Measurements from ENCODE around the gene YWHAG.
"Not testable (repeated sequence)": the region's sequence is repeated elsewhere in the genome, so short reads cannot be mapped to it uniquely, and the experiment has no call there.

The YWHAG gene

DNA sequence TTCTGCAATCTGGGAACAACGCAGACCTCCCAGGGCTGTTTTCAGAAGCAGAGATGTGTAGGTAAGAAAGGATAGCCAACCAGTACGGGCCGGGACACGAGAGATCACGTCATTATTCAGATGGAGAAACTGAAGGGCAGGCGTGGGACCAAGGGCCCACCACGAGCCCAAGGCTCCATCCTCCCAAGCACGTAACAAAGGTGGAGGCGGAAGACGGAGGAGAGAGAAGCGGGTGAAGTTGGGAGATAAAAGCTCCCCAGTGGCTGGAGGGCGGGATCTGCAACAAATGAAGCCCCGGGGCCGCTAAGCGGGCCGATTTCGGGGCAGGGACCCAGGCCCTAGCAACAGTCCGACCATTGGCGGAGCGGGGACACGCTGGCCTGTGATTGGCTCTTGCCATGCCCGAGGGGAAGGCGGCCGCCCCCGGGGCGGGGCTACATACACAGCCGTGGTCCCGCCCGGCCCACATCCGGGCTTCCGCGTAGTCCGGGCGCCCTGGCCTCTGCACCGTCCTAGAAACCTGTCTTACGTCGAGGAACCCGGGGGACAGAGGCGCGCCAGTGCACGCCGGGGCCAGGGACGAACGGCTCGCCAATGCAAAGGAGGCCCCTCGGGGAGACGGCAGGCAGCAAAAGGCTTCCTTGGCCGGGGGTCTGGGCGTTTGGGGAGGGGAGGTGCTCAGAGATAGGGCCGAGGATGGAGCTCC, 40.9 kb downstream of the YWHAG start:
- peak; percentile 88 for DNase-seq

DNA sequence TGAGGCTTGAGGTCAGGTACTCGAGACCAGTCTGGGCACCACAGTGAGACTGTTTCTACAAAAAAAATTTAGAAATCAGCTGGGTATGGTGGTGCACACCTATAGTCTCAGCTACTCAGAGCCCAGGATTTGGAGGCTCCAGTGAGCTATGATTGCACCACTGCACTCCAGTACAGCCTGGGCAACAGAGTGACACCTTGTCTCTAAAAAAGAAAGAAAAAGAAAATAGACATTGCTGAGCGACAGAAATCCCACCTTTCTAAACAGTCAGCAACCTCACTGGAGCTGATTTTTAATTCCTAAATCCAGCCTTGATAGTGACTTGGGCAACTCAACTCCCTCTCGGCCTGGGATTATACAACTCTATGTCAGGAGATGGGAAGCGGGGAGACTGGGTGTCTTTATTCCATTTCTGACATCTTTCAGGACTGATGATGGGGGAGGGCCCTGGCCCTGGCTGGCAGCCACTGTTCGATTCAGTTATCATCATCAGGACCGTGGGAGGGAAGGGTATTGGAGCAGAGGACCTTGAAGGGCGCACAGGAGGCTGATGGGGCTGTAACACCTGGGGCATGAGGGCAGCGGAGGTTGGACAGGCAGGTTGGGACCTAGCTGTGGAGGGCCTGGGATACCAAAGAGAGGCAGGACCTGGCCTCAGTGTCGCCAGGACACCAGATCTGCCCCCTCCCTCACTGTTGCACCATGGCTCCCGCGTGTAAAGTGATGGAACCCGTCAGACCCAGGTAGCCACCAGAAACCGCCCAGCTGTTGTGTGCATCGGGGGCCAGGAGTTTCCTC, 41.6 kb downstream of the YWHAG start:
- DNase-seq, result no peak

DNA sequence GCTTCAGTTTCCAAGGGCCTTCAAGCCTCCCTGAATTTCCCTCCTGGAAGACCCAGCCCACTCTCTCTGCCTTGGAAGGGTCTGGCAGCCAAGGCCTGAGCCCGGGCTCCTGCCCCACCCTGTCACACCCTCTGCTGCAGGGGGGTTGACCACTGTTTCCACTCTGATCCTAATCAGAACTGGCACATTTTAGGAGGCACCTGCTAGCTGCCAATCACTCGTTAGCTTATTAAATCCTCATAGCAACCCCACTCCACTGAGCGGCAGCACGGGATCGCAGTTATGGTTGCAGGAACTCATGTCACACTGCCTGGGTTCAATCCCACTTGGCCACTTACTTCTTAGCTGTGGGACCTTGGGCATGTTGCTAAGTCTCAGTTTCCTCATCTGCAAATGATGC, 43.4 kb downstream of the YWHAG start:
- DNase-seq, result no peak

DNA sequence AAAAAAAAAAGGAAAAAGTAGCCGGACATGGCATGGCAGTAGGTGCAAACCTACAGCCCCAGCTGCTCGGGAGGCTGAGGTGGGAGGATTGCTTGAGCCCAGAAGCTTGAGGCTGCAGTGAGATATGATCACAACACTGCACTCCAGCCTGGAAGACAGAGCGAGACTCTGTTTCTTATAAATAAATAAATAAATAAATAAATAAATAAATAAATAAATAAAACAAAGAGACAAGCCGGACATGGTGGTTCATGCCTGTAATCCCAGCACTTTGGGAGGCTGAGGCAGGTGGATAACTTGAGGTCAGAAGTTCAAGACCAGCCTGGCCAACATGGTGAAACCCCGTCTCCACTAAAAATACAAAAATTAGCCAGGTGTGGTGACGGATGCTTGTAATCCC, 44.1 kb downstream of the YWHAG start:
- DNase-seq, result not testable (repeated sequence)

DNA sequence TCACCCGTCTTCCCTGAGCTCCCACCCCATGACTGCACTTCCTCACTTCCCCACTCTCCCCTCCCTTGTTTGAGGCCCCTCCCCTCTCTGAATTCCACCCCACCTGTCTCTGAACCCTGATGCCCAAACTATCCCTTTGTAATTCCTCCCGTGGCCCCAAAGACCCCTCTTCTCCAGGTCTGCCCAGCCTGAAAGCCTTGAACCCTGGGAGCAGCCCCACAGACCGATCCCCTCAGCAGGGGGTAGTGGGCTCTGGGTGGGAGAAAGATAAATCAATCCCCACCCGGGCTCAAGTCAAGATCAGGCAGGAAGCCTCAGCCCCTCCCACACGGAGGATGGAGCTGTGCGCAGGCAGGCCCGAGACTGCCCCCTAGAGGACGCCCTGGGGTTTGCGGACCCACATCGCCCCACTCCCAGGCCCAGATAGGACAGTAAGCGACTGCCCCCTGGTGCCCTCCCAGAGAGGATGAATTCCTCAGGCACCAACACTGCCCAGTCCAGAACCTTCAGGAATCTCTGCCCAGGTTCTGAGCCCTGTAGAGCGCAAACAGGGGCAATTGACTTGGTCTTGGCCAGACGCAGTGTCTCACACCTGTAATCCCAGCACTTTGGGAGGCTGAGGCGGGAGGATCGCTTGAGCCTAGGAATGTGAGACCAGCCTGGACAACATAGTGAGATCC, 44.6 kb downstream of the YWHAG start:
- DNase-seq, result peak; percentile 48

DNA sequence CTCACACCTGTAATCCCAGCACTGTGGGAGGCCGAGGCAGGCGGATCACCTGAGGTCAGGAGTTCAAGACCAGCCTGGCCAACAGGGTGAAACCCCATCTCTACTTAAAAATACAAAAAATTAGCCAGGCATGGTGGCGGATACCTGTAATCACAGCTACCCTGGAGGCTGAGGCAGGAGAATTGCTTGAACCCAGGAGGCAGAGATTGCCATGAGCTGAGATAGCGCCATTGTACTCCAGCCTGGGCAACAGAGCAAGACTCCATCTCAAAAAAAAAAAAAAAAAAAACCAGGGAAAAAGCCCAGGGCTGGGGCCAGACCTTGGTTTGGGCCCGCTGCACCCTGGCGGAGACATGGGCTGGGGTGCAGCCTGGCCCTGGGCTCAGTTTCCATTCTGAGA, 47.0 kb downstream of the YWHAG start:
- not testable (repeated sequence) for DNase-seq

DNA sequence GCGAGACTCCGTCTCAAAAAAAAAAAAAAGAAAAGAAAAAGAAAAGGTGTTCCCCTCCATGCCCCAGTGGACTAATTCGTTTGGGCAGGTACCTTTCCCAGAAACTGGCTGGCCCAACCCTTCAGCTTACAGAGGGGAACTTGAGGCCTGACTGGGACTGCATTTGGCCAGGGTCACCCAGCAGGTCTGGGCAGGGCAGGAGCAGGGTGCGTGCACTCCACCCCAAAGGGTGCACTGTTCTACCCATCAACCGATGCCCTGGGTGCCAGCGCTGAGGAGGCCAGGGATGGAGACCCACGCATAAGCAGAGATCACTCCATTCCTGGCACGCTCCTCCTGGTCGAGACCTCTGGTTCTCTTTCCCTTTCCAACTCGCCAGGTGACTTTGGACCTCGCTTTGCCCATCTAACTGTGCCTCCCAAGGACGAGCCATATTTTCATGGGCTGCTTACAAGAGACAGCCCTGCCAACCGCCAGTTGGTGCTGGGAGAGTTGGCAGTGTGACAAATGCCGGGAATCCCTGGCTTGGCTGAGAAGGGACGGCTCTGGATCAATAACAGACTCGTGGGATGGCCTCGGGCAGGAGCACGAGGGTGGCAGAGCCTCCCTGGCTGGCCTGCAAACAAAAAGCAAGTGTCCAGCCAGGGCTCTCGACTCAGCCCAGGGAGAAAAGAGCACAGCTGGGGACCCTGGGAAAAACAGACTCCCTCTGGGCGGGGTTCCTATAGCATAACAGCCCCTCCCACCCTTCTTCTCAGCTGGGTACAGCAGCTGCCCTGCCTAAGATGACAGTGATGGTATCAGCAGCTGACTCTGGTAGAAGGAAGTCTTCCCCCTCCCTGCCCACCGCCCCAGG, 48.5 kb downstream of the YWHAG start:
- DNase-seq, result peak; percentile 47

DNA sequence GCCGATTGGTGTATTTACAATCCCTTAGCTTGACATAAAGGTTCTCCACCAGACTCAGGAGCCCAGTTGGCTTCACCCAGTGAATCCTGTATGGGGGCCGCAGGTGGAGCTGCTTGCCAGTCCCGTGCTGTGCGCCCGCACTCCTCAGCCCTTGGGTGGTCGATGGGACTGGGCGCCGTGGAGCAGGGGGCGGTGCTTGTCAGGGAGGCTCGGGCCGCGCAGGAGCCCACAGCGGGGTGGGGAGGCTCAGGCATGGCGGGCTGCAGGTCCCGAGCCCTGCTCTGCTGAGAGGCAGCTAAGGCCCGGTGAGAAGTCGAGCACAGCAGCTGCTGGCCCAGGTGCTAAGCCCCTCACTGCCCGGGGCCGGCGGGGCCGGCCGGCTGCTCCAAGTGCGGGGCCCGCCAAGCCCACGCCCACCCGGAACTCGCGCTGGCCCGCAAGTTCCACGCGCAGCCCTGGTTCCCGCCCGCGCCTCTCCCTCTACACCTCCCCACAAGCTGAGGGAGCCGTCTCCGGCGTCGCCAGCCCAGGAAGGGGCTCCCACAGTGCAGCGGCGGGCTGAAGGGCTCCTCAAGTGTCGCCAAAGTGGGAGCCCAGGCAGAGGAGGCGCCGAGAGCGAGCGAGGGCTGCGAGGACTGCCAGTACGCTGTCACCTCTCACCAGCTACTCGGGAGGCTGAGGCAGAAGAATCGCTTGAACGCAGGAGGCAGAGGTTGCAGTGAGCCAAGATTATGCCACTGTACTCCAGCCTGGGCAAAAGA, 49.3 kb downstream of the YWHAG start:
- DNase-seq, result not testable (repeated sequence)

DNA sequence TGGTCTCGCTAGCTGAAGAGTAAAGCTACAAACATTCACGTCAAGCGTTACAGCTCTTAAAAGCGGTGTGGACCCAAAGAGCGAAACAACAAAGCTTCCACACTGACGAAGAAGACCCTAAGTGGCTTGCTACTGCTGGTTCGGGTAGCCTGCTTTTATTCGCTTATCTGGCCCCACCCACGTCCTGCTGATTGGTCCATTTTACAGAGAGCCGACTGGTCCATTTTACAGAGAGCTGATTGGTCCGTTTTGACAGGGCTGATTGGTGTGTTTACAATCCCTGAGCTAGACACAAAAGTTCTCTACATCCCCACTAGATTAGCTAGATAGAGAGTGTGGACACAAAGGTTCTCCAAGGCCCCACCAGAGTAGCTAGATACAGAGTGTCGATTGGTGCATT, 49.9 kb downstream of the YWHAG start:
- DNase-seq, result not testable (repeated sequence)

DNA sequence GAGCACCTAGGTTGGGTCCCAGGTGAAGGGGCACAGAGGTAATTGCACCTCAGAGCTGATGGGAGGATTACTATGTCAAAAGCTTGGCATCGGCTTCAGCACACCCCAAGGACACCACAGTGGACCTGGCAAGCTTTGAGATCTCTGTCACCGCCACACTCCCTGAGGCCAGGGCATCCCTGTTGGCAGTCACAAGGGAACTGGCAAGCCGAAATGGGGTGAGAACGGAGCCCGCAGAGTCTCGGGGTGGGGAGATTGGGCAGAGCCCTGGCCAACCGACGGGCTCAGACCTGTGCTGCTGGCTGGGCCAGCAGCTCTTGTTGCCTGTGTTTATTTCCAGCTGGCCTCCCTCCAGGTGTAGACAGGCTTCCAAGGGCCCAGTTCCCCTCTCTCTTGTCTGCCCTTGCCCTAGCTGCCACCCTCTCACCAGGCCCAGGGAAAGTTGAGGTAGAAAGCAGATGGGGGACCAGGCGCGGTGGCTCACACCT, 53.9 kb downstream of the YWHAG start:
- no peak for DNase-seq

DNA sequence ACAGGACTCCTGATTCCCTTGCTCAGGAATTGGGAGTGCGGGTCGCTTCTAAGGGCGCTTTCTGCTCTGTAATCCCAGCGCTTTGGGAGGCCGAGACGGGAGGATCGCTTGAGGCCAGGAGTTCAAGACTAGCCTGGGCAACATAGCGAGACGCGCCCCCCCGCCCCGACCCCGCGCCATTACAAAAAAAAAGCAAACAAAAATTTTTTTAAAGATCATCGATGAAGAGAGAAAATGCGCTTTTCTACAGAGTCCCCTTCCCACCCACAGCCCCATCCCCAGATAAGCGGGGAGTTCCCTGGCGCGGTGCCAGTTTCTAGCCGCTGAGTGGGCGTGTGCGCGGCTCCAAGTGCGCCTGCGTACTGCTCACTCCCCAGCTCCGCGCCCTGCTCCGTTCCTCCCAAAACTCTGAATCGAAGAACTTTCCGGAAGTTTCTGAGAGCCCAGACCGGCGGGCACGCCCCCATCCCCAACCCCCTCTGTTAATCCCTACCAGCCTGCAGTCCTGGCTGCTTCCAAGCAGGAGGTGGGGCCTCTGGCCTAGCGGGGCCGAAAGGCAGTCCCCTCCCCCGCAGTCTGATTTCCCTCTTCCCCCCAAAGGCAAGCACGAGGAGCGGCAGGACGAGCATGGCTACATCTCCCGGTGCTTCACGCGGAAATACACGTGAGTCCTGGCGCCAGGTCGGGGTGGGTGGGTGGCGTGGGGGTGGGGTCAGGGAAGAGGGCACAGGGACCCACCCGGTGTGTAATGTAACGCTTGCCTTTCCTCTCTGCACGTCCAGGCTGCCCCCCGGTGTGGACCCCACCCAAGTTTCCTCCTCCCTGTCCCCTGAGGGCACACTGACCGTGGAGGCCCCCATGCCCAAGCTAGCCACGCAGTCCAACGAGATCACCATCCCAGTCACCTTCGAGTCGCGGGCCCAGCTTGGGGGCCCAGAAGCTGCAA, 55.3 kb downstream of the YWHAG start:
- DNase-seq, result peak; percentile 53

DNA sequence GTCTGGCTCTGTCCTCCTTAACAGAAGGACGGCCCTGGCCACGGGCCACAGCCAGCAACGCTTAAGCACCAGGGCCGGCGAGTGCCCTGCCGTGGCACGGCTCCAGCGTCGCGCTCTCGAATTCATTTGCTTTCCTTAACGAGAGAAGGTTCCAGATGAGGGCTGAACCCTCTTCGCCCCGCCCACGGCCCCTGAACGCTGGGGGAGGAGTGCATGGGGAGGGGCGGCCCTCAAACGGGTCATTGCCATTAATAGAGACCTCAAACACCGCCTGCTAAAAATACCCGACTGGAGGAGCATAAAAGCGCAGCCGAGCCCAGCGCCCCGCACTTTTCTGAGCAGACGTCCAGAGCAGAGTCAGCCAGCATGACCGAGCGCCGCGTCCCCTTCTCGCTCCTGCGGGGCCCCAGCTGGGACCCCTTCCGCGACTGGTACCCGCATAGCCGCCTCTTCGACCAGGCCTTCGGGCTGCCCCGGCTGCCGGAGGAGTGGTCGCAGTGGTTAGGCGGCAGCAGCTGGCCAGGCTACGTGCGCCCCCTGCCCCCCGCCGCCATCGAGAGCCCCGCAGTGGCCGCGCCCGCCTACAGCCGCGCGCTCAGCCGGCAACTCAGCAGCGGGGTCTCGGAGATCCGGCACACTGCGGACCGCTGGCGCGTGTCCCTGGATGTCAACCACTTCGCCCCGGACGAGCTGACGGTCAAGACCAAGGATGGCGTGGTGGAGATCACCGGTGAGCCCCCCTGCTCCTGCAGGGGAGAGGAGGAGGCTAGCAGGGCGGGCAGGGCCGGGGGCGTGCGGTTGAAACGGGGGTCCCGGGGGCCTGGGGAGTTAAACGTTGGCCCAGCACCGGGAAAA, 56.2 kb downstream of the YWHAG start, which contains the start of gene HSPB1:
Gene HSPB1, plus strand, starts transcription at position 327 of the 855 bp plus-strand sequence. Its CDS starts 40 bp downstream, at position 367.
- peak; percentile 37 for DNase-seq

DNA sequence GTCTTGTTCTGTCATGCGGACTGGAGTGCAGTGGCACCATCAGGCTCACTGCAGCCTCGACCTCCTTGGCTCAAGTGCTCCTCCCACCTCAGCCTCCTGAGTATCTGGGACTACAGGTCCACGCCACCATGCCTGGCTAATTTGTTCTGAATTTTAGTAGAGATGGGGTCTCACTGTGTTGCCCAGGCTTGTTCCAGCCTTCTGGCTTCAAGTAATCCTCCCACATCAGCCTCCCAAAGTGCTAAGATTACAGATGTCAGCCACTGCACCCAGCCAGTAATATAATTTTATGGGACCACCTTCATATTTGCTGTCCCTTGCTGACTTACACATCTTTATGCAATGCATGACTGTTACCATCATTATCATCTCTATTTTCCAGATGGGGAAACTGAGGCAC, 57.8 kb downstream of the YWHAG start:
- no peak for DNase-seq

DNA sequence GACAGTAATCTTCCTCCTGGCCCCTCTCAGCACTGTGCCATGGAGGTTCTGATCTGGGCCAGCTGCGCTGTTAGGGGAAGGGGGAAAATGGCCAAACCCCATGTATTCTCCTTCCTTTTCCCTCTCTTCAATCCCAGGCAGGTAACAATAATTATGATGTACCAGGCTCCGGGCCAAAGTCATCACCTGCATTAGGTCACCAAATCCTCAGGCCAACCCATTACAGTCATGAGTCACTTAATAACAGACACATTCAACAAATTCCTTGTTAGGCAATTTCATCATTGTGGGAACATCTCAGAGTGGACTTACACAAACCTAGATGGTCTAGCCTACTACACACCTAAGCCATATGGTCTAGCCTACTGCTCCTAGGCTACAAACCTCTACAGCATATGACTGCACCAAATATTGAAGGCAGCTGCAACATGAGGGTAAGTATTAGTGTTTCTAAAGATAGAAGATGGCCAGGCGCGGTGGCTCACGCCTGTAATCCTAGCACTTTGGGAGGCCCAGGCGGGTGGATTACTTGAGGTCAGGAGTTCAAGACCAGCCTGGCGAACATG, 58.5 kb downstream of the YWHAG start:
- no peak for DNase-seq

DNA sequence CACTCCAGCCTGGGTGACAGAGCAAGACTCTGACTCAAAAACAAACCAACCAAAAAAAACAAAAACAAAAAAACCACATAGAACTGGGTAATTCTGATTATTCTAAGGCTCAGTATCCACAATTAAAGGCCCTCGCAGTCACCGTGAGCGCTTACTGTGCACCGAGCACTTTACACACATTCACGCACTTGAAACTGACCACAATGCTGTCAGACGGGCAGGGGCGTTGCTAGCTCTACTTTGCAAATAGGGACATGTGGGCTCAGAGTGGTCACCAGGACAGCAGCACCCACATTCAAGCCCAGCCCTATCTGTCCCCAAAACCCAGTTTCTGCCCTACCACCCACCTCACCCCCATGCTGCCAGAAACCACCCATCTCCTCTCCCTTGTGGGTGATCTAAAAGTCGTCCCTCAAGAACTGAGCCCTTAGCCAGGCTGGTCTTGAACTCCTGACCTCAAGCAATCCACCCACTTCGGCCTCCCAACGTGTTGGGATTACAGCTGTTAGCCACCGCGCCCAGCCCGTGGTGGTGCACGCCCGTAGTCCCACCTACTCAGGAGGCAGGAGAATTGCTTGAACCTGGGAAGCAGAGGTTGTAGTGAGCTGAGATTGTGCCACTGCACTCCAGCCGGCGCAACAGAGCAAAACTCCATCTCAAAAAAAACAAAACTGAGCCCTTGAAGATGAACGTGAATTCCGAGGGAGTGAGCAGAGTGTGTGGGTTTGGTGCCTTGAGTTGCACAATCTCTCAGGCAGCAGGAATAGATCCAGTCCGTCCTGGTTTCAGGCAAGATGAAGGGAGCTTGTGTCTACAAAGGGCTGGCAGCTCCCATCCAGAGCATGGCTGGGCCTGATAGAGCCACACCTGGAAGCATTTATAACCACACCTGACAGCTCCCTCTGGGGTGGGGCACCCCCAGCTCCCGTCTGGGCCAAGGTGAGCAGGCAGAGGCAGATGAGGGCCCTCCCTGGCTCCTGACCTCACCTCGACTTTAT, 61.7 kb downstream of the YWHAG start:
- DNase-seq, result no peak

DNA sequence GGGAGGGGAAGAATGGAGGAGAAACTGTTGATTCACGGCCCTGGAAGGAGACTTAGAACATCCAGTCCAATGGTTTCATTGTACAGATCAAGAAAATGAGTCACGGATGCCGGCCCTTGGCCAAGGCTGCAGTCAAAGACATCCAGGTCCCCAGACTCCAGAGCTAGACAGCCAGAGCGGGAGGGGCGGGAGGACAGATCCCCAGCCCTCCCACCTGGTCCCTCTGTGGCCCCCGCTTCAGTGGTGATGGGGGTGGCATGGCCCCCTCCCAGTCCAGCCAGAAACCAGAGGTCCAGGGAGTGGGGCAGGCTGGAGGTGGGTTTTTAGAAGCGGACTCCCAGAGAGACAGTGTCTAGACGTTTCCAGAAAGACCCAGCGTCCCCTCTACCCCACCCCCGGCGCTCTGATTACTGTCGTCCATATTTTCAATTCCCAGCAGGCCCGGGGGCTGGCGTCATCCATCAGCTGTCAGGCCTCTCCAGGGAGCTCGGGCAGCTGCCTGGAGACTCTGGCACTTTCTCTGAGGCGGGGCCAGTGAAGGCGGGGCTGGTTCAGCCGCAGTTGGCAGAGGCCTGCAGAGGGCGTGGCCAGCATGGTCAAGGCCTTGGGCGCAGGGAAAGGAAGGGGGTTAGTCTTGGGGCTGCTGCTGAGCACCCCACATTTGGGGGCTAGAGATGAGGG, 64.3 kb downstream of the YWHAG start:
- peak; percentile 68 for DNase-seq

DNA sequence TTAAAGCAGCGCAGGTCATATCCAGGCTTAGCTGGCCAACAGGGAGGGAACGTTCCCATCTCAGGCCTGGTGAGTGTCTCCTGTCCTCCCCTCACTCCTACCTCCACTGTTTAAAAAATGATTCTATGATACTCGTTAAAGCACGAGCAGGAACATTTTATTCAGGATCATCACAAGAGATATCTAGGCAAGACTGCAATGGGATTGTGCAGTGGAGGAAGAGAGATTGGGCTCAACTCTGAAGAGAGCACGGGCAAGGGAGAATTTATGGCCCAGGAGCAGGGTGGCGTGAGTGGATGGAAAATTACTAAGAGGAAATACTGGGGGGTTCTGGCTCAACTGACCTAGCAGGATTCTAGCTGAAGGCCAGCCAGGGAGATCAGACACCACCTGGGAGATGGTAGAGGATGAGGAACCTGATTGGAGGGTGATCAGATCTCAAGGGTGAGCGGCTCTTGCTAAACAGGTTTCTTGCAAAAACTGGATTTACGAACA, 65.3 kb downstream of the YWHAG start:
- no peak for DNase-seq
